ENCODE measurements around the gene C1QL2. TPM values are rescaled to one million over a fixed set of nuclear protein-coding genes. Genes with fewer than 3 reads are reported as not detected.

C1QL2 gene
- total and polyA plus RNA-seq, 10 donors: not detected

DNA sequence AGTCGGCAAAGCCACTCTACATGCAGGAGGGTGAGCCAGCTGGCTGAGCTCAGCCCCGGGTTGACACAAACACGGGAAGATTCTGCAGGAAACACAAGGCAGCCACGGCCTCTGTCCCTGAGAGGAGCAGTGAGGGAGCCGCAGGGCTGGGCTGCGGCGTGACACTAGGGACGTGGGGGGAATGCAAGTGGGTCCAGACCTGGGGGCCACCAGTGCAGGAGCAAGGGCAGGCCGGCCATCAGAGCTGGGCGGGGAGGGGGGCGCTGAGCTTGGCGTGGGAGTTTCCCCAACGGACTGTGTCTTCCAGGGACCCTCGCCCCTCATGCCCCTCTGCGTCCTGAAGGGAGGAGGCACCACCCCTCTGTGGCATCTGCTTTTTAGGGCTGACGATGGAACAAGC, 12.0 kb upstream of the C1QL2 start:
- no peak overlapping the region for H3K4me3 ChIP-seq
- DNase-seq: no peak
- no peaks in the 10 kb centered on the region for H3K36me3 ChIP-seq
- no peaks in the 10 kb centered on the region for H3K9me3 ChIP-seq
- TF ChIP-seq, protein P1, sequence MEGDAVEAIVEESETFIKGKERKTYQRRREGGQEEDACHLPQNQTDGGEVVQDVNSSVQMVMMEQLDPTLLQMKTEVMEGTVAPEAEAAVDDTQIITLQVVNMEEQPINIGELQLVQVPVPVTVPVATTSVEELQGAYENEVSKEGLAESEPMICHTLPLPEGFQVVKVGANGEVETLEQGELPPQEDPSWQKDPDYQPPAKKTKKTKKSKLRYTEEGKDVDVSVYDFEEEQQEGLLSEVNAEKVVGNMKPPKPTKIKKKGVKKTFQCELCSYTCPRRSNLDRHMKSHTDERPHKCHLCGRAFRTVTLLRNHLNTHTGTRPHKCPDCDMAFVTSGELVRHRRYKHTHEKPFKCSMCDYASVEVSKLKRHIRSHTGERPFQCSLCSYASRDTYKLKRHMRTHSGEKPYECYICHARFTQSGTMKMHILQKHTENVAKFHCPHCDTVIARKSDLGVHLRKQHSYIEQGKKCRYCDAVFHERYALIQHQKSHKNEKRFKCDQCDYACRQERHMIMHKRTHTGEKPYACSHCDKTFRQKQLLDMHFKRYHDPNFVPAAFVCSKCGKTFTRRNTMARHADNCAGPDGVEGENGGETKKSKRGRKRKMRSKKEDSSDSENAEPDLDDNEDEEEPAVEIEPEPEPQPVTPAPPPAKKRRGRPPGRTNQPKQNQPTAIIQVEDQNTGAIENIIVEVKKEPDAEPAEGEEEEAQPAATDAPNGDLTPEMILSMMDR (IDR thresholded peaks at IDR 0.05 in 8 of 11, conservative IDR thresholded peaks at IDR 0.05 in 3 of 11): no peak
- TF ChIP-seq POLR2AphosphoS5 (IDR thresholded peaks at IDR 0.05) (no peak), POLR2A (IDR thresholded peaks at IDR 0.05) (no peak)
- no peak overlapping the region for H3K27ac ChIP-seq
- no peaks in the 10 kb centered on the region for H3K4me1 ChIP-seq
- 55 to 73% (median 69%) methylated on average over 8 to 16 of the region's 16 CpGs for WGBS, 5 donors
- intact Hi-C loops (cut with DNase I; ENCODE audit: low total_unique reads): no loop called here
- peaks cover 0 to 48% (median 10%) of the 10 kb centered on the region in 7 donors for H3K27me3 ChIP-seq (replicated peaks in 1 of 7)

DNA sequence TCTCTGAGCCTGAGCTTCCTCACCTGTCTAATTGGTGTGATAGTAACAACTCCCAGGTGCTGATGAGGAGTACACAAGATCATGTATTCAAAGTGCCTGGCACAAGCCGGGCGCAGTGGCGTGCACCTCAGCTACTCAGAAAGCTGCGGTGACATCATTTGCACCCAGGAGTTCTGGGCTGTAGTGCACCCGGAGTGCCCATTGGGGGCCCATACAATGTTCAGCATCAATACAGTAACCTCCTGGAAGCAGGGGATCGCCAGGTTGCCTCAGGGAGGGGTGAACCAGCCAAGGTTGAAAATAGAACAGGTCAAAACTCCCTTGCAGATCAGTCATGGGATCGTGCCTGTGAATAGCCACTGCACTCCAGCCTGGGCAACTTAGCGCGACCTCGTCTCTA, 11.2 kb upstream of the C1QL2 start:
- intact Hi-C loops (cut with DNase I; ENCODE audit: low total_unique reads): no loop called here
- 73 to 87% (median 81%) methylated on average over 6 to 10 of the region's 10 CpGs for WGBS, 5 donors
- H3K4me3 ChIP-seq: no peak overlapping the region
- H3K36me3 ChIP-seq: no peaks in the 10 kb centered on the region
- H3K27me3 ChIP-seq (replicated peaks in 1 of 7): peaks cover 0 to 54% (median 10%) of the 10 kb centered on the region in 7 donors
- DNase-seq: no peak
- H3K9me3 ChIP-seq: no peaks in the 10 kb centered on the region
- no peak overlapping the region for H3K27ac ChIP-seq
- no peaks in the 10 kb centered on the region for H3K4me1 ChIP-seq
- TF ChIP-seq POLR2A (IDR thresholded peaks at IDR 0.05): no peak
- TF ChIP-seq, protein P1 (IDR thresholded peaks at IDR 0.05 in 8 of 11, conservative IDR thresholded peaks at IDR 0.05 in 3 of 11): no peak
- TF ChIP-seq POLR2AphosphoS5 (IDR thresholded peaks at IDR 0.05): no peak

DNA sequence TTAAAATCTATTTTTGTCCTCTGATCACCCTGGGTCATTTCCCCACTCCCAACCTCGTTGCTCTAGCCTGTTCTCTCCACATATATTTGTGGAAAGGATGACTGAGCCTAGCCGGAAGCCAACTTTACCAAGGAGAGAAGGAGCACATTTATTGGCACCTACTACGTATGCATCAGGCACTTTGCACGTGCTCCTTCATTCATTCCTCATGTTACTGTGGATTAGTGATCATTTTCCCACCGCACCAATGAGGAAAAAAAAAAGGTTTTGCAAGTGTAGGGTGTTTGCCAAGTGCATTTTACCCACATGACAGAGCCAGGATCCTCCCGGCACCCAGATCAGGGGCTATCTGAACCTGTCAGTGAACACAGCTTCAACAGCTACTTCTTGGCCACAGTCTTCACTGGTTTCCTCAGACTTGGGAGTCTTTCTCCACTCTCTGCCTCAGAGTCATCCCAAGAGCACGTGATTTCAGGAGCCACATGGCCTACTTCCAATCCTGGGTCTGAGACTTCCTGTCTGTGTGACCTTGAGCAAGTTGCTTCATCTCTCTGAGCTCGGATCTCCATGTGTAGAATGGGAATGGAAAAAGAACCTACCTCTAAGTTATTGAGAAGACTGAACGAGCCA, 1.9 kb upstream of the C1QL2 start:
- H3K27me3 ChIP-seq (replicated peaks in 1 of 7): peaks cover 0 to 80% (median 44%) of the 10 kb centered on the region in 7 donors
- TF ChIP-seq POLR2A (IDR thresholded peaks at IDR 0.05): no peak
- TF ChIP-seq, protein P1 (IDR thresholded peaks at IDR 0.05 in 8 of 11, conservative IDR thresholded peaks at IDR 0.05 in 3 of 11): no peak
- no peak for TF ChIP-seq POLR2AphosphoS5 (IDR thresholded peaks at IDR 0.05)
- 61 to 70% (median 65%) methylated on average over 9 of the region's 9 CpGs for WGBS, 5 donors
- no peak for DNase-seq
- no peak overlapping the region for H3K27ac ChIP-seq
- no peaks in the 10 kb centered on the region for H3K36me3 ChIP-seq
- intact Hi-C loops (cut with DNase I; ENCODE audit: low total_unique reads): no loop called here
- H3K4me3 ChIP-seq: no peak overlapping the region
- H3K4me1 ChIP-seq: peaks cover 0 to 29% (median 6%) of the 10 kb centered on the region in 6 donors
- H3K9me3 ChIP-seq: no peaks in the 10 kb centered on the region

DNA sequence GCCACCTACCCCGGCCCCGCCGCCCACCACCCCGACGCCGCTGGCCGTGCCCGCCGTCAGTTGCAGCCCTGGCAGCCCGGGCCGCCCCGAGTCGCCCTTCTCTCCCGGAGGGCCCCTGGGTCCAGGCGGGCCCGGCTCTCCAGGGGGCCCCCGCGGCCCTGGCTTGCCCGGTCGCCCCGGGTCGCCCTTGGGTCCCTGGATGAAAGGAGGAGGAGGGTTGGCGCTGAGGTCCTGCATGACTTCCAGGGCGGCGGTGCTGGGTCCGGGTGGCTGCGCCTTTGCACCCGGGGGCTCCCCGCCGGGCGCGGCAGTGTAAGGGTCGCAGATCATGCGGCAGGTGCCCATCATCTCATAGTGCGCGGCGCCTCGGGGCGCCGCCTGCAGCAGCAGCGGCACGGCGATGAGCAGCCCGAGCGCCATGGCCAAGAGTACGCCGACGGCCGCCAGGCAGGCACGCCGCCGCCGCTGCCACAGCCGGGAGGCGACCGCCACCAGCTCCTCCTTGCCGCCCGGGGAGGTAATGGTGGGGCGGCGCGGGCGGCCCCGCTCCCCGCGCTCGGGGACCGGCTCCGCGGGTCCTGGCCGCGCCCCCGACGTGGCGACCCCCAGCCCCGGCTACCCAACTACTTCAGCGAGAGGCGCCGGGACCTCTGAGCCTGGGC, 570 bp downstream of the C1QL2 start:
- H3K27ac ChIP-seq: no peak overlapping the region
- intact Hi-C loops (cut with DNase I; ENCODE audit: low total_unique reads): no loop called here
- H3K4me1 ChIP-seq: peaks cover 0 to 29% (median 6%) of the 10 kb centered on the region in 6 donors
- 3 to 13% (median 7%) methylated on average over 27 to 78 of the region's 78 CpGs; no CpG with 5 or more reads in 1 of the 5 donors for WGBS, 5 donors
- TF ChIP-seq POLR2A (IDR thresholded peaks at IDR 0.05): no peak
- TF ChIP-seq, protein P1 (IDR thresholded peaks at IDR 0.05 in 8 of 11, conservative IDR thresholded peaks at IDR 0.05 in 3 of 11): no peak
- TF ChIP-seq POLR2AphosphoS5 (IDR thresholded peaks at IDR 0.05): no peak
- no peaks in the 10 kb centered on the region for H3K36me3 ChIP-seq
- H3K27me3 ChIP-seq (replicated peaks in 1 of 7): peaks cover 0 to 99% (median 61%) of the 10 kb centered on the region in 7 donors
- H3K9me3 ChIP-seq: no peaks in the 10 kb centered on the region
- no peak overlapping the region for H3K4me3 ChIP-seq
- DNase-seq: no peak

Measured in spleen (tissue), 11 donors.